GM18520 (cell line): ENCODE measurements around the gene ZFHX3.

Experiments
- ATAC-seq: cut with Tn5 transposase; IDR thresholded peaks from one replicate; pipeline ENCODE4 v1.9.1; 2021; ENCODE audit not compliant: unreplicated experiment

ZFHX3 gene

DNA sequence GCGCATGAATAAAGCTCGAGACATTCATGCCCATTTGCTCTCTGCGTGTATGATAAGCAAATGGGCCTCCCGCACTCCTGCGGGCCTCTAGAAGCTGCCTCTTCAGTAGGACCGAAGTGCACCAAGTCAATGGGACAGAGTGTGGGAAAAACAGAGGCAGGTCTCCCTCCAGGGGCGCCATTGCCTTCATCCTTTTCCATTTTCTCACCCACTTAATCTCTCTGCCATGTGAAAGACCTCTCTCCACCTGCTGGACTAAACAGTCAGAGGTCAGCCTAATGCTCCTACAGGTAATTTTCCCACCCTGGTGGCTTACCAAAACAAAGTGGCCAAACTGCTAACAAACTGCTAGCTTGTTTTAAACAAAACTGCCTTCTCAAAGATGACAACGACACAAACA lies 210.9 kb downstream of the ZFHX3 start:
- ATAC-seq = no peak

DNA sequence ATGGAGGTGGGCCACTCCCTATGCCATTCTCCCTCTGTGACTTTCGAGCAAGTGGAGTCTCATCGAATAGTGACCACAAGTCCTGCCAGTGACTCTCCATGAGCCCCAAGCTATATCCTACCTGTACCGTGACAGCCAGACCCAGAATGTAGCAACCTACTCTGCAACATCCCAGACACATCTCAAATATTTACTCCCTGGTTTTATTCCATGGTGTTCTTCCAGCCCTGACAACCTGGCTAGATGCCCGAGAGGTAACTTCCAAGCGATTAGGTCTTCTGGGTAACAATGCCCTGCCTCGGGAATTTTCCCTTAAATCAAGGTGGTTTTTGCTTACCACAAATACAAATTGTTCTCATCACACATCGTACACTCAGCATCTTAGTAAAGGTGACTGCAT lies 211.7 kb downstream of the ZFHX3 start:
- no peak for ATAC-seq

DNA sequence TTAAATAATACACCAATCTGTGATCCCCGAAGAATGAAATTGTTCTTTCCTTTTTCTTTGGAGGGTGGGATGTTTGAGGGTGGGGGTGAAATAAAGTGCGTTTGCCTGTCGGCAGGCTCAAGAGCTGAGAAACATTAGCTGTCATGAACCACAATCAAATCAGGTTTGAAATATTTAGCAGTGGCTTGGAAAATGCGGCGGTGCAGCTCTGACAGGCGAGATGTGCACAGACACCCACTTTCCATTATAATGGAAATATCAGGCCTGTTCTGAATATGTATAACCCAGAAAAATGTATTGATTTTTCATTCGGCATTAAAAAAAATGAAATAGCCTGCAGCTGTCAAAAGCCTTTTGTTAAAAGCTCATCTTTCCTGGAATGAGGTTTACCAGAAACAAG lies 212.8 kb downstream of the ZFHX3 start:
- no peak for ATAC-seq

DNA sequence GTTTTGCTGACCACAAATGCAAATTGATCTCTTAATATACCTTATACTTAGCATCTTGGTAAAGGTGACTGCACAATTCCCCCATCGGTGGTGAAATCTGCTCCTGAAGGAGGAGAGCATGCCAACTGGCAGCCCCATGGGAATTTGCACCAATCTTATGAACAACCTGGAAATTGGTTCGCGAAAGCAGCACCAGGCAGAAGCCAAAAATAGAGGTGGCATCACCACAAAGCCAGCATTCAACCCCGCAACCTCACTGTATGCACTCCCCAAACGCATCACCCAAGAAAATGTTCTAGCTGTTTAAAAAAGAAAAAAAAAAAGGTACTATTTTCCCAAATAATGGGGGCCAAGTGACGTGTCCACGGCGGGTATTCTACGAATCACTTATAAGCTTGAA lies 213.4 kb downstream of the ZFHX3 start:
- ATAC-seq = no peak

DNA sequence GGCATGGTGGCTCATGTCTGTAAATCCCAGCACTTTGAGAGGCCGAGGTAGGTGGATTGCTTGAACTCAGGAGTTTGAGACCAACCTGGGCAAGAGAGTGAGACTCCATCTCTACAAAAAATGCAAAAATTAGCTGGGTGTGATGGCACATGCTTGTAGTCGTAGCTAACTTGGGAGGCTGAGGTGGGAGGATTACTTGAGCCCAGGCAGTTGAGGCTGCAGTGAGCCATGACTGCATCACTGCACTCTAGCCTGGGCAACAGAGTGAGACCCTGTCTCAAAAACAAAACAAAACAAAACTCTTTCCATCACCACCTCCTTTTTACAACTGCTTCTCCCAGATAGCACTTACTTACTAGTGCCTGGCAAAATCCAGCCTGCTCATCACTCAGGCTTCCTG lies 214.0 kb downstream of the ZFHX3 start:
- ATAC-seq = no peak

DNA sequence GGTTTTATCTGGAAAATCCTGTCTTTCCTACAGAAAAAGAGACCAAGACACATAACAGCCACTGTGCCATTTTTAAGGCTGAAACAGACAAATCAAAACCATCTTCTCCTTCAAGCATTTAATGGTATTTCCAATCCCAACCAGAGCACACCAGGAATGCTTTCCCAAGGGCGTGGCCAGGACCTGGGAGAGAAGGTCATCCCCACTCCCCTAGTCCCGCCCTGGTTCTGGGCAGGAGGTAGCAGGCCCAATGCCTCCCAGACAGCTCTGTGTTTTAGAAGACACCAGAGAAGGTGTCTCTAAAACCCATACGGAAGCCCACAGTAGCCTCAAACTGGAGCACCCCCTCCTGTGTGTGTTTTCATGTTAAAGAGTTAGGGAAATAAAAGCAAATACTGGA lies 214.4 kb downstream of the ZFHX3 start:
- ATAC-seq = no peak

DNA sequence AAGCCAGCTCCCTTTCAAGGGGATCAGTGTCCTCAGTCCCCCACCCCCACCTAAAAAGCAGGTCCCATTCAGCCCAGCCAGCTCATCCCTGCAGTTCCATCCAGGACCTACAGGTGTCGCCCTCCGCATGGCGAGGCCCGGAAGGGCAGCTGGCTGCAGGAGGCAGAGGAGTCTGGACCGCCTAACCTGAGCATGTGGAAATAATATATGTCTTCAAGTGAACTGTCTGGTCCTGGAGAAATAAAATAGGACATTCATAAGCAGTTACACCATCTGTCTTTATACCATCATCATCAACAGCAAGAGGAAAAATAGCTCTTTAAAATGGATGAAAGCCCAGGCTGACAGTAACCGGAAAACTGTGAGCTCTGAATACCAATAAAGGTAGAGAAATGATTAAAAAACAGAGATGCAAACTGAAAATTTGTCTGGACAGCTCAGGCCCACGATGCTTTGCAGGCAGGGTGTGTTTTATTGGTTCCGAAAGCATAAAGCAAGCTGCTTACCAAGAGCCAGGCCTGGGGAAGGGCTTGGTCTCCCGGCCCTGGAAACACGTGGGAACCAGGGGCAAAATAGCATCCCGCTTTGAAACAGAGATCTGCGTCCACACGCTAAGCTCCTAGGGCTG lies 215.2 kb downstream of the ZFHX3 start:
- peak; percentile 45 for ATAC-seq

DNA sequence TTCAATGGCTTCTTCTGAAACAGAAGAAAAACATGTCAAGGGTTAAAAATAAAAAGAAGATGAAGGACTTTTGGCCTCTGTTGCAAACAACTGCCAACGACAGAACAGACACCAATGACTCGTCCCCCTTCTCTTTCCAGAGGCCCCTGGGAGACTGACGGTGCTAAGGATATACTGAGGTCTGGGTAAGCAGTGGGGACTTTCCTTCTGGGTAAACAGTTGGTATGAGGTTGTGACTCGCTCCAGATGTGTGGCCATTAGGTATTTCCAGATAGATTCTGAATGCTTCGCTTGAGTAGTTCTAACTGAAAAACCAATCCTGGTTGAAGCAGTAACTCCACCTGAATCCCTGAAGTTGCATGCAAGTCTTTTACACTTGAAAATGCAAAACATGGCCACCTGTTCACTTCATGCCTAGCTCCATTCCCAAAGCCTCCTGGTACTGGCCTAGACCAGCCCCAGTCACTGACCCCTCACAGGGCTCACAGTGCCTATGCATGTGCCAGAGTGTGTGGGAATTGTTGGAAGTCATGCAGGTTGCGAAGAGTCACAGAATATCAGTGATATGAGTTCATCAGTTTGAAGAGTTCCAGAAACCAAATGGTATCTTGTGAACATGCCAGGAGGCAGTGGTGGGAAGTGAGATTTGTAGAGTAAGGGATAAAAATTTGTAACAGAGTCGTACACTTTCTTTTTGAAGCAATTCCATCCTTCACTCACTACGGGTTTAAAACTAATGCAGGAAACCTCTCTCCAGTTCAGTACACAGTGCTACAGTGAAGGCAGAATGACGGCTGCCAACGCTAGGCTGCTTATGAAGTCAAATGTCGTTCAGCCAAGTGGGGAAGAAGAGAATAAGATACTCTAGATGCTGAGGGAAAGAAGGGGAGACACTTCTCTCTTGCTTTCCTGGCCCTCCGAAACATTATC lies 217.8 kb downstream of the ZFHX3 start:
- no peak for ATAC-seq

DNA sequence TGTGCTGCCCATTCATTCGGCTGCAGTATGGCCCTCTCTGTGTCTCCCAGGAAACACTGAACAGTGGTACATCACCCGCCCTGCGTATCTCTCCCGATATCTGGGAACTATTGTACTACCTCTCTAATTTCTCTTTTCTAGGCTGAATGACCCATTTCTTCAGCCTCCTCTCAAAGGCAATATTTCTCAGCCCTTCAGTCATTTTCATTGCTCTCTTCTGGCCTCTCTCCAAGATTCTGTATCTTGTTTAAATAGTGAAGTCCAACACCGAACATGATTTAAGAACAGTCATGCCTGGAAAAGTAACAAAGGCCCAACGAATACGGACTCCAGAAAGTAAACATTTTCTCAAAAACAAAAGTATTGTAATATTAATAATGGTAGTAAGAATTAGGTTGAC lies 220.1 kb downstream of the ZFHX3 start:
- ATAC-seq = no peak

DNA sequence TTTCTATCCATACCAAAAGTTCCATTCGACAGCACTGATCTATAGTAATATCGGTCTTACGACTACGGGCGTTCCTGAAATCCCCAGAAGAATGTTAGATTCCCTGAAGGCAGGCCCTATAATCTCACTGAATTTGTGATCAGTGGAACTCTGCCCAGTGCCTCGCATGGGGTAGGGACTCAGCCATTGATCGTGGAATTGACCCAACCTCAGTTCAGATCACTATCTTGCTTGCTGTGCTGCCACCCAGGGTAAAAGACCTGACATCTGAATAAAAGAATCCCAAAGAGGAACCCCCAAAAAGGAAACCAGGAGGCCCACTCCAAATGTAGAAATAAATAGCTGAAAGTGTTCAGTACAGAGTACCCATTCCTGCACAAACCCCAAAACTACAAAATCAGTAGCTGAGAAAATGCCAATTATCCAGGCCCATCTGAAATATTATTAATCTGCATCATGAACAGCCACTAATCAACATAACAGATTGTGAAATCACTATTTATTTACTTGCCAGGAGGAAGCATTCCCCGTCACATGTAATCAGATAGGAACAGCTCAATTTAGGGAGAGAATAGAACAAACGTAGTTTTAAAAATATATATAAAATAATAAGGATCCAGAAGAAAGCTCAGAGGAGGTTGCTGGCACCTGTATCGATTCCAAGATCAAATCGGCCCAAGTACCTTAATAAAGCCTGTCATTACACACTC lies 221.9 kb downstream of the ZFHX3 start:
- no peak for ATAC-seq

DNA sequence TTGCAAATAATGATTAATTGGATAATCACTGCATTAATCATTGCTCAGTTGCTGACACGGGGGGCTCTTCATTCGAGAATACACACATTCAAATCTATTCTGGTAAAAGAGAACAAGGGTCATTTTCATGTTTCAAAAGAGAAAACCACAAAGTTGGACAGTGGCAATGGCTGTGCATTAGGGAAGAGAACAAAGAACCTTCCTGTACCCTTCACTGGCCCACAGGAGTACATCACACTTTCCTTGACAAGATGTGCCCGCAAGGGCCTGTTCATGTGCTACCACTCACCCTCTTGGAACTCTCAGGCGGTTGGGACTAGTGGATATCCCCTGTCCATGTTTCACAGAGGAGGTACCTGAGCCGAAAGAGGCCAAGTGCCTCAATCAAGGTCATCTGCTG lies 223.2 kb downstream of the ZFHX3 start:
- no peak for ATAC-seq

DNA sequence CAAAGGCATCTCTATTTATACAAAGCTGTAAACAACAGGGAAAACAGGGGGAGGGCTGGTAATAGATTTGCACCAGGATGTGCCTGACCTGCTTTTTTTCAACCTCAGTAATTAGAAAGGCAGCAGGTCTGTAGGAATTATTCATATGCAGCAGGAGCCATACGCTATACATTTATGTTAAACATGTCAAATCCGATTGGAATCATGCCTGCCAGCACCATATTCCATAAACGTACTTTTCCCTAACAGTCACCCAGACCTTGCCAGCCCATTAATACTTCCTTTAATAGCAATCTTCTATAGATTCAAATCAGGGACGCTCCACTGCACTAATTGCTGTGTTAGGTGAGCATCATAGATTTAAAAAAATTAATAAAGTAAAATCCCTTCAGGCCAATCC lies 223.9 kb downstream of the ZFHX3 start:
- no peak for ATAC-seq

DNA sequence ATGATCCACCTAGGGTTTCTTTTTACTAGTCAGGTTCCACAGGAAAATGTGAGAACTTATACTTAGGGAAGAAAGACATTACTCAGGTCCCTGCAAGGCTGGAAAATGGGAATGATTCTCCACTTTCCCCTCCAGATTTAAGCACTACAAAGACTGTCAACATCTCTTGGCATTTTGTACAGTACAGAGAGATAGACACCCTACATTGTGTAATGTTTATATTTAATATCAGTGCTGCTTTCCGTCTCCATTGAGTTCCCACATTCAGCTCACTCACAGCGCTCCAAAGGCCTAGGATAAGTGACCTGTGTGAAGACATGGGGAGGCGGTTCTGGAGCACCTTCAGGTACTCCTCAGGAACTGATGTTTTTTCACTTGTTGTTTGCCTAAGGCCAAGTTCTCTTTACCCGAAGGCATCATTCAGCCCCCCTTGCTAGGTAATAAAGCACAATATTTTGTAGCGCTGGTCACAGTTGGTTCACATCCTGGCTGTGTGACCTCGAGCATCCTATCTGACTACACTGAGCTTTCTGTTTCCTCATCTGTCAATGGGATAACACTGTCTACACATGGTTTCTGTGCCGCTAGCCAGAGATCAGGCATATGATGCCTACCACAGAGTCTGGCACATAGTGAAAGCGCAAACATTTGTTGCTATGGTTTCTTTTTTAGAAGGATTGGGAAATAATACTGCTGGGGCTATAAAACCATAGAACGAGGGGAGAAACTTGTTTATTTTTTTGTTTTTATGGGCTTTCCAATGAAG lies 226.6 kb downstream of the ZFHX3 start:
- ATAC-seq = no peak

DNA sequence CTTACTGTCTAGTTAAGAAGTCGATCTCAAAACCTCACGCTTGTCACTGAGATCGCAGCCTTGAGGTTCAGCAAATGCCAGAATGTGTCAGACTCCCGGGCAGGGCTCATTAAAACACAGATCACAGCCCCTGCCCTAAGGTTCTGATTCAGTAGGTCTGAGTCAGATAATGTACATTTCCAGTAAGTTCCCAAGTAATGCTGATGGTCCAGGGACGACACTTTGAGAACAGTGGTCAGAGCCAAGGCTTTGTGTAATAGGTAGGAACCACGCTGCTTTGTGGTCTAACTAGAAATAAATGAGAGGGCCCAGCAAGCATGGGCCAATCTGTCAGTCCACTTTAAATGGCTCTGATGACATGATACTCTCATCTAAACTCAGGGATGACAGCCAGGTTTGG lies 228.6 kb downstream of the ZFHX3 start:
- no peak for ATAC-seq

DNA sequence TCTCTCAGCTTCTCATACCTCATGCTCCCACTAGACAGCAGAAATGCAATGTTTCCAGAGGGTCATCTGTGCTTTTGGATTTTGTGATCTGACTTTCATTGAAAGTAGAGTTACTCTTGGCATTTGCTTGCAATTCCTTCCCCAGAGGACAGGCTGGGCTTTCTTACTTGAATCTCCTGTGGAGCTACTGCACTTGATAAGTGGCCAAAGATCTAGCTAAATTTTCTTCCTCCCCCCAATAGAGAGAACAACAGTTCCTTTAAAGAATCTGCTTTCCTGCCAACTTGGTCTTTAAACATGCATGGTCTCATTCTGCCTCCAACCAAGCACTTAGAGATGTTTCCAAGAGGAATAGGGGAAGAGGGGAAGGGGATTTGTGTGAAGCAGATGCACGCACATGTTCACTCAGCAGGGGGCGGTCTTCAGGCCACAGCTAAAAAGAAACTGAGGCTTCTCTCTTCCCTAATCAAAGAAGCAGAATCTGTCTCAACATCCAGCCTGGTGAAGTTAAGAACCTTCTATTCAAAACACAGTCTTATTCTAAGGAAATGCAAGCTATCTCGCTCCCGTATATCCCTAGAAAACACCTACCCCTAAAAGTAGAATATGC lies 229.6 kb downstream of the ZFHX3 start:
- ATAC-seq = no peak

DNA sequence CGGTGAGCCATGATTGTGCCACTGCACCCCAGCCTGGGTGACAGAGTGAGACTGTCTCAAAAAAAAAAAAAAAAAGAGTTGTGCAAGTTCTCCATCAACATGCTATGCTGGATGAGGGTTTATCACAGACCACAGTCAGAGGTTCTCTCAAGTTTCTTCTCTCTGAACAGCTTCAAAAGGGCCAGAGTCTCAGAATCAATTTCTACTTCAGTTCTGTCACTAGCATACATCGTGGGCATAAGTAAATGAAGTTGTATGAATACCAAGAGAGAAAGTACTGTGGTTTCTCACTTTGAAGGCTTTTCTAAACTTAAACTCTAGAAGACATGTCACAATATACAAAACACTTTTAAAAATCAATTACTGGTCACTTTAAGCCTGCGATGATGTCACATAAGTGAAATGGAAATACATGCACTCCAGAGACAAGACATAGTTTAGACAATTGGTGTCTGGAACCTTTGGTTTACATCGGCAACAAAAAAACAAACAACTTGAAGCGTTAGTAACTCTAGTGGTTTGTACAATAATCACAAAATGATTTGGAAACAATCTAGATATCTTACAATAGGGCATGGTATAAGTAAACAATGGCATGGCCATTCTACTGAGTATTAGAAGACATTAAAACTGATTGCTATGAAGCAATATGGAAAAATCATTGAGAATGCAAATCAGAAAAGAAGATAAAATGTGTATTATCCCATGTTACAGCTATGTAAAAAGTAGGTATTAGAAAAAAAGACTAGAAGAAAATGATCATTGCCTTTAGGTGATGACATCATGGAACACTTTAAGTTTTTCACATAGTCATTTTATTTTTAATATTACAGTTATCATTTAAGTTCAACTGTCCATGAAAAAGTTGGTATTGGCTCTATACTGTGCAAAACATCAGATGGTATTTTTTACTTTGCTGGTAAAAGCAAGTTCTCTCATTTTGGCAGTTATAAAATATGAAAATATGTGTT lies 232.3 kb downstream of the ZFHX3 start:
- peak; percentile 68 for ATAC-seq

DNA sequence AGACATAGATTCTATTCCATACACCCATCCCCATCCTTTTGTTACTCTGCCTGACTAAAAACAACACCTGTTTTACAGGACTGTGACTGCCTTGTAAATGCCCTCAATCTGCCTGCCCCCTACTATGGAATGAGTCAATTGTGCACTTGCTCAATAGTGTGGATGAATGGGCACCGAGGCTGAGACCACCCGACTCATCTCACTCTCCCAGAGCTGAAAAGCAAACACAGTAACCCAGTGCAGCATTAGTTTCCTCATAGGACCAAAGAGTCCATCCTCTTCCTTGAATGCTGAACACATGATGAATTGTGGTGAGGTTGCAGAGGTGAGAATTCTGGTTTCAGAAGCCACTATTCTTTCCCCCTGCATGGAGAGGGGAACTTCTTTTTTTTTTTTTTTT lies 233.7 kb downstream of the ZFHX3 start:
- ATAC-seq = no peak

DNA sequence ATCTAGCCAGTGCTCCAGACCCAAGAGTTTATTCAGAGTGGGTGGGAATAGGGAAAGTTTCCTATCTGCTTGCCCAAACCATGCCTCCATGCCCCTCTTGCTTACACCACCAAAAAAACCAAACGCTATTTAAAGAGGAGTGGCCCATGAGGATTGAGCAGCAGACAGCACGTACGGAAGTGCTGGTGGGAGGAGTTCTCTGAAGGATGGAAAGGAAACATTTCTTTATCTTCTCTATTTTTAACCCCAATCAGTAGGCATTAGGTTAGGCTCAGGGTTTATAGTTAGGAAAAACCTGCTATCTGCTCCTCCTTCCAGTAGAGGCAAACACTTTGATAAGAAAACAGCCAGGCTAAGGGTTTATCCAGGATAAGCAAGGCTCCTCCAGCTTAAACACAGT lies 235.3 kb downstream of the ZFHX3 start:
- ATAC-seq = no peak

DNA sequence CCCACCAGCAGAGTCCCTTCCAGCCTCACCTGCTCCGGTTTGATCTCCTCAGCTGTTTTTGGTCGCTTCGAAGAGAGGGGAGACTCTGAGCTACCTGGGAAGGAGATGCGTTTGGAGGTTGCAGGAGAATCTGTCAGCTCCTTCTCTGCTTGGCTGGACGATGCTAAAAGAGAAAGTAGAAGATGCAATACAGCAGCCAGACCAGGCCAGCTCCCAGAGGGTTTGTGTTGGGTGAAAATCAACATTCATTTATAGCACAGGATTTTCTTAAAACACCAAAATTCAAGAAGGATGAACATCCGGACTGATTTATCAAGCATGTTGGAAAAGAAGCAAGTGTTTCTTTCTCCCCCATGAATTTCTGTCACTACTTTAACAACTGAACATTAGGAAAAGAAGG lies 236.1 kb downstream of the ZFHX3 start:
- ATAC-seq = no peak
